Measurements from ENCODE around the gene FARSA. TPM values are rescaled to one million over a fixed set of nuclear protein-coding genes. Genes with fewer than 3 reads are reported as not detected.
A peak's percentile ranks its signal among the peaks of the same experiment; 100 is the strongest.

FARSA gene
- total and polyA plus RNA-seq, 2 of the 4 experiments (the other 2 are of a cell fraction): 49.3 to 80.9 TPM

DNA sequence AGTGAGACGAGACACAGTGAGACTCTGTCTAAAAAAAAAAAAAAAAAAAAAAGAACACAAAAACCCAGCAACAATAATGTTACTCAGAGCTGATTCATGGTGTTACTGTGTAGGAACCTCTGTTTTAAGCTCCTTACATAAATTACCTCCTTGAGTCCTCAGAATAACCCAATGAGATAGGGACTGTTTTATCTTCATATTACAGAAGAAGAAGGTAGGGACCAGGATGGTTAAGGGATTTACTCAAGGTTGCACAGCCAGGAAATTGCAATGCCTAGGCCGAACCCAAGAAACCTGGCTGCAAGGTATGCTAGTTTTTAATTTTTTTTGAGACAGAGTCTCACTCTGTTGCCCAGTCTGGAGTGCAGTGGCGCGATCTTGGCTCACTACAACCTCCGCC, 34.4 kb upstream of the FARSA start:
- no peak overlapping the region for H3K14ac ChIP-seq (replicated peaks; ENCODE audit: low read depth, low read length)
- no peaks in the 10 kb centered on the region for H4K20me1 ChIP-seq (ENCODE audit: insufficient read depth, low read length)
- no peak overlapping the region for H2AFZ ChIP-seq (replicated peaks; ENCODE audit: low read length, poor library complexity)
- dilution Hi-C loops (cut with HindIII; ENCODE audit: low sequenced_read_pairs, unreplicated experiment): no loop called here
- no peak overlapping the region for H2BK15ac ChIP-seq (ENCODE audit: low read depth, low read length)
- H4K8ac ChIP-seq (ENCODE audit: low read depth in 2 of 2, low read length in 2 of 2): no peak overlapping the region
- no peaks in the 10 kb centered on the region for H3K9me1 ChIP-seq (ENCODE audit: insufficient read depth, low read length)
- in situ Hi-C loops (cut with MboI; ENCODE audit: low sequenced_read_pairs): no loop called here
- POLR2A ChIA-PET (ENCODE audit: unreplicated experiment): interaction anchor here (0.7 kb wide), 1 partner anchor 46 kb away, joined by 11 read pairs; no protein-coding TSS in a partner anchor
- no peak overlapping the region for H3K18ac ChIP-seq (ENCODE audit: low read depth, low read length)
- no peaks in the 10 kb centered on the region; the same call in 1 of the 2 replicates for H3K27me3 ChIP-seq (ENCODE audit: control insufficient read depth, insufficient read depth, low read length)
- H3K4me1 ChIP-seq (ENCODE audit: control insufficient read depth, insufficient read depth, low read length): peaks cover 4% of the 10 kb centered on the region; the same call in 1 of the 2 replicates
- no peak overlapping the region for H4K5ac ChIP-seq (ENCODE audit: low read depth, low read length)
- ATAC-seq (ENCODE audit: low read depth): no peak
- intact Hi-C loops (cut with micrococcal nuclease): no loop called here
- H3K56ac ChIP-seq (ENCODE audit: extremely low read depth, insufficient read depth, low read length): no peak overlapping the region
- no peak overlapping the region for H2BK20ac ChIP-seq (ENCODE audit: low read depth, low read length)
- peak; percentile 55 for DNase-seq
- H3K36me3 ChIP-seq (ENCODE audit: control insufficient read depth, insufficient read depth, low read length): no peaks in the 10 kb centered on the region
- no peak overlapping the region for H3K4ac ChIP-seq (ENCODE audit: low read depth, low read length)
- 96% methylated on average over 4 of the region's 5 CpGs; no CpG with 5 or more reads in 1 of the 2 experiments for WGBS, 2 experiments (ENCODE audit: extremely low coverage in 2 of 2, insufficient read length in 1 of 2)
- H3K9ac ChIP-seq (ENCODE audit: low read depth, low read length): no peak overlapping the region
- no peak overlapping the region for H3K27ac ChIP-seq (ENCODE audit: insufficient read depth, low read length)
- H2BK120ac ChIP-seq (ENCODE audit: low read depth, low read length): no peak overlapping the region
- TF ChIP-seq SMC3 (IDR thresholded peaks at IDR 0.05; ENCODE audit: low read depth, low read length) (no peak), MAZ (IDR thresholded peaks at IDR 0.05; ENCODE audit: borderline replicate concordance, low read depth, low read length) (no peak), MXI1 (IDR thresholded peaks at IDR 0.05; ENCODE audit: borderline replicate concordance, low read depth, low read length) (no peak), MAFK (IDR thresholded peaks at IDR 0.05; ENCODE audit: low read depth, low read length) (no peak), POLR2A (IDR thresholded peaks at IDR 0.05; ENCODE audit: low read depth, low read length) (no peak), RCOR1 (IDR thresholded peaks at IDR 0.05; ENCODE audit: insufficient replicate concordance, low read length) (no peak), BHLHE40 (IDR thresholded peaks at IDR 0.05; ENCODE audit: low read depth, low read length) (no peak), RAD21 (IDR thresholded peaks at IDR 0.05; ENCODE audit: low read length) (no peak), CEBPB (IDR thresholded peaks at IDR 0.05; ENCODE audit: low read depth, low read length) (no peak), RFX5 (IDR thresholded peaks at IDR 0.05; ENCODE audit: low read depth, low read length) (no peak)
- TF ChIP-seq, protein P1, sequence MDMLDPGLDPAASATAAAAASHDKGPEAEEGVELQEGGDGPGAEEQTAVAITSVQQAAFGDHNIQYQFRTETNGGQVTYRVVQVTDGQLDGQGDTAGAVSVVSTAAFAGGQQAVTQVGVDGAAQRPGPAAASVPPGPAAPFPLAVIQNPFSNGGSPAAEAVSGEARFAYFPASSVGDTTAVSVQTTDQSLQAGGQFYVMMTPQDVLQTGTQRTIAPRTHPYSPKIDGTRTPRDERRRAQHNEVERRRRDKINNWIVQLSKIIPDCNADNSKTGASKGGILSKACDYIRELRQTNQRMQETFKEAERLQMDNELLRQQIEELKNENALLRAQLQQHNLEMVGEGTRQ (IDR thresholded peaks at IDR 0.05; ENCODE audit: low read depth, low read length): no peak
- TF ChIP-seq, protein P2, sequence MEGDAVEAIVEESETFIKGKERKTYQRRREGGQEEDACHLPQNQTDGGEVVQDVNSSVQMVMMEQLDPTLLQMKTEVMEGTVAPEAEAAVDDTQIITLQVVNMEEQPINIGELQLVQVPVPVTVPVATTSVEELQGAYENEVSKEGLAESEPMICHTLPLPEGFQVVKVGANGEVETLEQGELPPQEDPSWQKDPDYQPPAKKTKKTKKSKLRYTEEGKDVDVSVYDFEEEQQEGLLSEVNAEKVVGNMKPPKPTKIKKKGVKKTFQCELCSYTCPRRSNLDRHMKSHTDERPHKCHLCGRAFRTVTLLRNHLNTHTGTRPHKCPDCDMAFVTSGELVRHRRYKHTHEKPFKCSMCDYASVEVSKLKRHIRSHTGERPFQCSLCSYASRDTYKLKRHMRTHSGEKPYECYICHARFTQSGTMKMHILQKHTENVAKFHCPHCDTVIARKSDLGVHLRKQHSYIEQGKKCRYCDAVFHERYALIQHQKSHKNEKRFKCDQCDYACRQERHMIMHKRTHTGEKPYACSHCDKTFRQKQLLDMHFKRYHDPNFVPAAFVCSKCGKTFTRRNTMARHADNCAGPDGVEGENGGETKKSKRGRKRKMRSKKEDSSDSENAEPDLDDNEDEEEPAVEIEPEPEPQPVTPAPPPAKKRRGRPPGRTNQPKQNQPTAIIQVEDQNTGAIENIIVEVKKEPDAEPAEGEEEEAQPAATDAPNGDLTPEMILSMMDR (conservative IDR thresholded peaks at IDR 0.05; ENCODE audit: low read depth, low read length): no peak
- no peak overlapping the region for H2AK5ac ChIP-seq (ENCODE audit: low read depth, low read length)
- H2AK9ac ChIP-seq (replicated peaks; ENCODE audit: low read depth, low read length, poor library complexity): no peak overlapping the region
- H3K23ac ChIP-seq (ENCODE audit: low read depth, low read length): no peak overlapping the region
- no peaks in the 10 kb centered on the region for H3K9me3 ChIP-seq (ENCODE audit: control insufficient read depth, insufficient read depth, low read length)
- no TSS peak for BruUV-seq (replicated peaks)
- CTCF ChIA-PET: no interaction called here
- H4K91ac ChIP-seq (ENCODE audit: insufficient read depth, low read depth, low read length): no peak overlapping the region
- H3K79me1 ChIP-seq (ENCODE audit: low read depth in 1 of 2, low read length in 2 of 2): peaks cover 0 to 3% of the 10 kb centered on the region in 2 experiments; a peak in 1 of 4 replicates
- H3K4me3 ChIP-seq (ENCODE audit: insufficient read depth, low read depth, low read length): no peak overlapping the region
- H2BK5ac ChIP-seq (ENCODE audit: low read depth, low read length, poor library complexity, severe bottlenecking): no peak overlapping the region
- no peak overlapping the region for H3K4me2 ChIP-seq (ENCODE audit: low read depth, low read length)

All from IMR-90 (cell line).